Muscle of arm (tissue), 14 donors: Measurements from ENCODE around the gene METTL2B. TPM values are rescaled to one million over a fixed set of nuclear protein-coding genes. Genes with fewer than 3 reads are reported as not detected.

Source experiments
- DNase-seq: peaks from one replicate; pipeline ENCODE4 v3.0.0-alpha.2; 2013
- long read RNA-seq, 11 donors: transcript quantifications; one replicate each; lab custom pipeline, GENCODE V29; 2026
- polyA plus RNA-seq, 12 donors: library from polyadenylated mRNA; unstranded; fragments of 120-200 nt; gene quantifications; one replicate each; pipeline ENCODE4 v1.2.1, GENCODE V29; 2013; ENCODE audit not compliant: insufficient read length in 12 of 12

METTL2B gene
- 10 to 100 TPM in 11 of 12 donors, not detected in 1; 17.9 to 31.2 (median 25.2) TPM for polyA plus RNA-seq
- long read RNA-seq, donor 1, partial matches to known transcripts = 0 of 3 reads
- long read RNA-seq, donor 1, other reads (novel, unspliced or antisense) = 0 of 3 reads
- long read RNA-seq, donor 2, transcript METTL2B-201 (9 exons, 2,182 nt) = major isoform, 5 of 5 reads
- long read RNA-seq, donor 2, partial matches to known transcripts = 0 of 5 reads
- long read RNA-seq, donor 2, other reads (novel, unspliced or antisense) = 0 of 5 reads
- long read RNA-seq, donor 3, partial matches to known transcripts = 0 of 3 reads
- long read RNA-seq, donor 3, other reads (novel, unspliced or antisense) = 0 of 3 reads
- long read RNA-seq, donor 4, partial matches to known transcripts = 0 of 2 reads
- long read RNA-seq, donor 4, other reads (novel, unspliced or antisense) = 0 of 2 reads
- long read RNA-seq, donor 5, partial matches to known transcripts = 0 of 4 reads
- long read RNA-seq, donor 5, other reads (novel, unspliced or antisense) = 0 of 4 reads
- long read RNA-seq, donor 6, full-length matches to known transcripts = 1 of 1 reads
- long read RNA-seq, donor 6, partial matches to known transcripts = 0 of 1 reads
- long read RNA-seq, donor 6, other reads (novel, unspliced or antisense) = 0 of 1 reads
- long read RNA-seq, donor 7, full-length matches to known transcripts = 3 of 3 reads
- long read RNA-seq, donor 7, partial matches to known transcripts = 0 of 3 reads
- long read RNA-seq, donor 7, other reads (novel, unspliced or antisense) = 0 of 3 reads
- long read RNA-seq, donor 8, transcript METTL2B-201 (9 exons, 2,182 nt) = major isoform, 6 of 6 reads
- long read RNA-seq, donor 8, partial matches to known transcripts = 0 of 6 reads
- long read RNA-seq, donor 8, other reads (novel, unspliced or antisense) = 0 of 6 reads
- long read RNA-seq, donor 9, full-length matches to known transcripts = 2 of 2 reads
- long read RNA-seq, donor 9, partial matches to known transcripts = 0 of 2 reads
- long read RNA-seq, donor 9, other reads (novel, unspliced or antisense) = 0 of 2 reads
- long read RNA-seq, donor 10, partial matches to known transcripts = 0 of 2 reads
- long read RNA-seq, donor 10, other reads (novel, unspliced or antisense) = 0 of 2 reads
- long read RNA-seq, donor 11, full-length matches to known transcripts = 3 of 3 reads
- long read RNA-seq, donor 11, partial matches to known transcripts = 0 of 3 reads
- long read RNA-seq, donor 11, other reads (novel, unspliced or antisense) = 0 of 3 reads

- DNase-seq = peak; percentile 92
Measured at GRCh38 chr7:128476402-128477335, at the start of gene METTL2B. Gene METTL2B, plus strand, starts transcription at chr7:128476748. Its CDS starts 18 bp downstream, at chr7:128476766.

GRCh38 chr7:128427289-128427891 lies 49.2 kb upstream of the METTL2B start:
- DNase-seq = peak; percentile 61

- no peak for DNase-seq
Measured at GRCh38 chr7:128430207-128430606, 46.3 kb upstream of the METTL2B start.

GRCh38 chr7:128431221-128431620 lies 45.3 kb upstream of the METTL2B start:
- no peak for DNase-seq

GRCh38 chr7:128431754-128432153 lies 44.8 kb upstream of the METTL2B start:
- no peak for DNase-seq

GRCh38 chr7:128434413-128435326 lies 41.9 kb upstream of the METTL2B start:
- DNase-seq = no peak

GRCh38 chr7:128435327-128435686 lies 41.2 kb upstream of the METTL2B start:
- no peak for DNase-seq

- no peak for DNase-seq
Measured at GRCh38 chr7:128437426-128438332, 38.9 kb upstream of the METTL2B start.

- DNase-seq = no peak
Measured at GRCh38 chr7:128442356-128442755, 34.2 kb upstream of the METTL2B start.

GRCh38 chr7:128443831-128444600 lies 32.5 kb upstream of the METTL2B start:
- no peak for DNase-seq

GRCh38 chr7:128446306-128446705 lies 30.2 kb upstream of the METTL2B start:
- no peak for DNase-seq

GRCh38 chr7:128447941-128448564 lies 28.5 kb upstream of the METTL2B start:
- DNase-seq = no peak

GRCh38 chr7:128448751-128449302 lies 27.7 kb upstream of the METTL2B start:
- DNase-seq = no peak

- no peak for DNase-seq
Measured at GRCh38 chr7:128450409-128450808, 26.1 kb upstream of the METTL2B start.

- DNase-seq = no peak
Measured at GRCh38 chr7:128450913-128451312, 25.6 kb upstream of the METTL2B start.

- DNase-seq = no peak
Measured at GRCh38 chr7:128452552-128452951, 24.0 kb upstream of the METTL2B start.
